PC-3 (cell line): ENCODE data around the gene TFB2M. TPM values are rescaled to one million over a fixed set of nuclear protein-coding genes. Genes with fewer than 3 reads are reported as not detected.

Source experiments
- ATAC-seq: fragments of 200-7000 bp; cut with Tn5 transposase; 2 replicates; pipeline ENCODE4 v1.9.1; 2020; ENCODE audit warnings: mild to moderate bottlenecking, moderate library complexity
- Bru-seq: library from RNA; stranded (reverse); fragments of 400-500 nt; gene quantifications from one replicate; lab custom pipeline; 2021; lab: Mats Ljungman, UMichigan
- BruChase-seq, 2 experiments: library from RNA; stranded (reverse); fragments of 400-500 nt; gene quantifications; one replicate each; lab custom pipeline; 2021; lab: Mats Ljungman, UMichigan
- BruUV-seq: library from RNA; stranded (reverse); fragments of 400-500 nt; replicated peaks from 2 replicates; lab custom pipeline; 2021; lab: Mats Ljungman, UMichigan
- CTCF ChIA-PET: fragments of 300-600 bp; sonication (Branson Sonifier 250); formaldehyde crosslinking; loops from one replicate; lab custom pipeline; 2022; ENCODE audit warnings: antibody characterized with exemption; lab: Charles Lee
- POLR2A ChIA-PET: fragments of 300-600 bp; sonication (Branson Sonifier 250); formaldehyde crosslinking; loops from one replicate; lab custom pipeline; 2022; ENCODE audit warnings: antibody characterized with exemption; ENCODE audit not compliant: unreplicated experiment; lab: Charles Lee
- DNase-seq: peaks from one replicate; pipeline ENCODE4 v3.0.0-alpha.2; 2015
- H2AFZ ChIP-seq: fragments of 300-600 bp; sonication (generic); 2 replicates; pipeline ENCODE4 v1.6.0; 2016; ENCODE audit warnings: antibody characterized with exemption, low read length
- H3F3A ChIP-seq: fragments of 300-600 bp; sonication (generic); one replicate; pipeline ENCODE4 v1.6.0; 2017; ENCODE audit warnings: antibody characterized with exemption, low read length, control low read depth, mild to moderate bottlenecking; ENCODE audit not compliant: unreplicated experiment
- H3K27ac ChIP-seq: fragments of 300-600 bp; sonication (generic); 2 replicates; pipeline ENCODE4 v1.5.1; 2016; ENCODE audit warnings: mild to moderate bottlenecking, low read length
- H3K27me3 ChIP-seq: fragments of 300-600 bp; sonication (generic); 2 replicates; pipeline ENCODE4 v1.6.1; 2016; ENCODE audit warnings: low read length, mixed read lengths
- H3K36me3 ChIP-seq: fragments of 300-600 bp; sonication (generic); 2 replicates; pipeline ENCODE4 v1.6.1; 2016; ENCODE audit warnings: low read depth, mixed run types, low read length, mixed read lengths
- H3K4me1 ChIP-seq: fragments of 300-600 bp; sonication (generic); 2 replicates; pipeline ENCODE4 v1.5.1; 2016; ENCODE audit warnings: low read length; ENCODE audit not compliant: insufficient read depth
- H3K4me2 ChIP-seq: fragments of 300-600 bp; sonication (generic); 2 replicates; pipeline ENCODE4 v1.6.0; 2016; ENCODE audit warnings: low read length
- H3K4me3 ChIP-seq: fragments of 300-600 bp; sonication (generic); 2 replicates; pipeline ENCODE4 v1.5.1; 2016; ENCODE audit warnings: mild to moderate bottlenecking, low read length, mixed read lengths
- H3K79me2 ChIP-seq: fragments of 300-600 bp; sonication (generic); 2 replicates; pipeline ENCODE4 v1.6.1; 2017; ENCODE audit warnings: low read length, mixed read lengths
- H3K9ac ChIP-seq: fragments of 300-600 bp; sonication (generic); 2 replicates; pipeline ENCODE4 v1.6.0; 2016; ENCODE audit warnings: mild to moderate bottlenecking, low read length
- H3K9me2 ChIP-seq: fragments of 300-600 bp; sonication (generic); replicated peaks from 2 replicates; pipeline ENCODE4 v1.6.1; 2016; ENCODE audit warnings: mixed run types, low read length, mixed read lengths
- H3K9me3 ChIP-seq: fragments of 300-600 bp; sonication (generic); 2 replicates; pipeline ENCODE4 v1.6.1; 2016; ENCODE audit warnings: low read length, mixed read lengths
- H4K20me1 ChIP-seq: fragments of 300-600 bp; sonication (generic); 2 replicates; pipeline ENCODE4 v1.6.1; 2016; ENCODE audit warnings: low read length, mixed read lengths
- CTCF ChIP-seq: fragments of 300-600 bp; sonication (generic); conservative IDR thresholded peaks from 2 replicates; pipeline ENCODE4 v1.5.1; 2017; ENCODE audit warnings: antibody characterized with exemption, low read depth, mild to moderate bottlenecking, low read length
- EZH2 ChIP-seq: fragments of 300-600 bp; sonication (generic); IDR thresholded peaks from one replicate; pipeline ENCODE4 v1.6.1; 2017; ENCODE audit warnings: antibody characterized with exemption, mild to moderate bottlenecking, low read length; ENCODE audit not compliant: unreplicated experiment
- EZH2phosphoT487 ChIP-seq: fragments of 300-600 bp; sonication (generic); IDR thresholded peaks from 2 replicates; pipeline ENCODE4 v1.6.1; 2018; ENCODE audit warnings: mild to moderate bottlenecking, antibody characterized with exemption, low read length, borderline replicate concordance
- intact Hi-C: fragments of 100-400 bp; cut with micrococcal nuclease; formaldehyde crosslinking; loops from 2 replicates; pipeline ENCODE4 v1.9.0; 2023
- long read RNA-seq: library from polyadenylated mRNA; unstranded; transcript quantifications from one replicate; pipeline ENCODE4 v2.0.0, GENCODE V29; 2021; ENCODE audit not compliant: unreplicated experiment
- total RNA-seq: library from RNA; depleted of rRNA; stranded (reverse); fragments of >200 nt; gene quantifications from 2 replicates; pipeline ENCODE4 v1.2.3, GENCODE V29; 2014; rRNA removed

Gene TFB2M
- total RNA-seq (30.7 and 47.0 TPM in 2 replicates), Bru-seq, nascent RNA (percentile 84 among the genes with signal in this experiment), BruChase-seq, experiment 1, labeled RNA remaining after a 6-hour chase (percentile 79 among the genes with signal in this experiment), BruChase-seq, experiment 2, labeled RNA remaining after a 2-hour chase (percentile 81 among the genes with signal in this experiment)
- long read RNA-seq, transcript TFB2M-201 (8 exons, 1,848 nt): major isoform, 86 of 98 reads
- long read RNA-seq, partial matches to known transcripts: 1 of 98 reads
- long read RNA-seq, other reads (novel, unspliced or antisense): 11 of 98 reads

- peaks cover 31% of the 10 kb centered on the region for H3K4me1 ChIP-seq
- peak within 1 kb of the TSS; percentile 94 for H3K4me2 ChIP-seq
- H3K9ac ChIP-seq: peak within 1 kb of the TSS; percentile 89
- ATAC-seq (peak; percentile 88), DNase-seq (peak; percentile 100)
- no peaks in the 10 kb centered on the region for H3K9me2 ChIP-seq
- BruUV-seq: no TSS peak
- ChIA-PET CTCF (no interaction called here), POLR2A (interaction anchor here (0.5 kb wide), 1 partner anchor 556 kb away, joined by 23 read pairs; no protein-coding TSS in a partner anchor)
- H3F3A ChIP-seq: no peaks in the 10 kb centered on the region
- no peaks in the 10 kb centered on the region; the same call in 1 of the 2 replicates for H3K36me3 ChIP-seq
- H3K4me3 ChIP-seq: peak within 1 kb of the TSS; percentile 88
- intact Hi-C loops: loop anchor here (1.0 to 10.0 kb wide), 5 partner anchors 31 to 189 kb away; no protein-coding TSS in a partner anchor
- peak within 1 kb of the TSS; percentile 68 for H3K27ac ChIP-seq
- no peak for TF ChIP-seq EZH2phosphoT487
- no peaks in the 10 kb centered on the region for H3K27me3 ChIP-seq
- peaks cover 86% of the 10 kb centered on the region for H3K79me2 ChIP-seq
- H2AFZ ChIP-seq: peak within 1 kb of the TSS; percentile 84
- H4K20me1 ChIP-seq: peaks cover 14% of the 10 kb centered on the region; the same call in 1 of the 2 replicates
- no peaks in the 10 kb centered on the region for H3K9me3 ChIP-seq
These were observed at the start of gene TFB2M, which contains the start of gene CNST for GRCh38 chr1:246566128-246566812. TSS of gene TFB2M (minus strand) at chr1:246566261. CDS start at chr1:246566138, 123 bp downstream. TSS of gene CNST (plus strand) at chr1:246566456. CDS start at chr1:246591563, 25,107 bp downstream.

- Histone ChIP-seq H3K4me3 (no peak overlapping the region), H3K9ac (no peak overlapping the region), H3K4me2 (no peak overlapping the region), H3K36me3 (no peaks in the 10 kb centered on the region), H3K79me2 (peaks cover 16% of the 10 kb centered on the region), H3K27ac (no peak overlapping the region), H3K4me1 (peaks cover 34% of the 10 kb centered on the region), H3K9me2 (no peaks in the 10 kb centered on the region), H3K27me3 (no peaks in the 10 kb centered on the region), H3F3A (peaks cover 3% of the 10 kb centered on the region), H4K20me1 (peaks cover 7% of the 10 kb centered on the region; the same call in 1 of the 2 replicates), H3K9me3 (no peaks in the 10 kb centered on the region), H2AFZ (no peak overlapping the region)
- POLR2A ChIA-PET: no interaction called here
- DNase-seq (no peak), ATAC-seq (no peak)
- BruUV-seq: no TSS peak
- intact Hi-C loops: no loop called here
- TF ChIP-seq EZH2phosphoT487: no peak
- TF ChIP-seq EZH2: no peak
- CTCF ChIA-PET: interaction anchor here (0.8 kb wide), 1 partner anchor 52 kb away, joined by 3 read pairs; no protein-coding TSS in a partner anchor
These were observed 47.2 kb upstream of the TFB2M start for GRCh38 chr1:246613096-246613758.

GRCh38 chr1:246609632-246610031 lies 43.6 kb upstream of the TFB2M start:
- Histone ChIP-seq H3K4me1 (peaks cover 18% of the 10 kb centered on the region), H3F3A (no peaks in the 10 kb centered on the region), H3K79me2 (peaks cover 23% of the 10 kb centered on the region), H2AFZ (no peak overlapping the region), H3K9me2 (no peaks in the 10 kb centered on the region), H3K4me2 (peak overlapping the region; percentile 45), H3K36me3 (peaks cover 4% of the 10 kb centered on the region; the same call in 1 of the 2 replicates), H3K9me3 (no peaks in the 10 kb centered on the region), H3K4me3 (peak overlapping the region; percentile 8; the same call in 1 of the 2 replicates), H3K27ac (peak overlapping the region; percentile 75), H3K9ac (peak overlapping the region; percentile 12; the same call in 1 of the 2 replicates), H4K20me1 (no peaks in the 10 kb centered on the region), H3K27me3 (no peaks in the 10 kb centered on the region)
- ATAC-seq: no peak
- no TSS peak for BruUV-seq
- TF ChIP-seq EZH2phosphoT487: no peak
- no peak for TF ChIP-seq EZH2
- TF ChIP-seq CTCF: no peak
- intact Hi-C loops: loop anchor here (1.0 kb wide), 3 partner anchors 40 to 106 kb away; no protein-coding TSS in a partner anchor
- ChIA-PET POLR2A (no interaction called here), CTCF (no interaction called here)
- peak; percentile 42 for DNase-seq
